ENCODE data around the gene STK38L. TPM values are rescaled to one million over a fixed set of nuclear protein-coding genes. Genes with fewer than 3 reads are reported as not detected.

The STK38L gene
- total and polyA plus RNA-seq, 9 of the 15 experiments (the other 6 are each of a cell fraction or from before 2014, with no cell fraction given), result 2.6 to 10.7 (median 6.9) TPM

DNA sequence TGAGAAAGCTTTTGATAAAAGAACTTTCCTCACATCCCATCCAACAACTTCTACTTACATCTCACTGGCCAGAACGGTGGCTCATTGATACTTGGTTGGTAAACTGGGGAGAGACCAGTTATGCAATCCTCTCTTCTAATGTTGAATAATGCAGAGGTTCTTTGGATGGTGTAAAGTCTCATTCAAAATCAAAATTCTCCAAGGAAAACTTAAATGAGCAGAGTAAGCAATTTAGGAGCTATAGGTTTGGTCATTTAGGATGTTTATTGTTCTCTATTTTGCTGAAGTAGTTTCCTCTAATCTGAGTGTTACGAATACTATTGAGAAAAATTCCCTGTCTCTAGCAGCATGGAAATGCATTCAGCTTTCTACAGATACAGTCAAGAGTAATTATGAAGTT, 26.5 kb upstream of the STK38L start:
- no peak overlapping the region for H2AFZ ChIP-seq (ENCODE audit: low read depth, low read length)
- intact Hi-C loops (cut with micrococcal nuclease) (no loop called here), in situ Hi-C loops (cut with MboI) (no loop called here)
- H3K27me3 ChIP-seq (ENCODE audit: control insufficient read depth in 2 of 2, insufficient read depth in 2 of 2, low read length in 2 of 2), result peaks cover 4 to 5% of the 10 kb centered on the region in 2 experiments; a peak in 2 of 5 replicates
- H3K9me3 ChIP-seq (replicated peaks; ENCODE audit: control insufficient read depth, insufficient read depth, low read depth, low read length), result no peaks in the 10 kb centered on the region
- FAIRE-seq (no peak), ATAC-seq (no peak), DNase-seq (ENCODE audit: extremely low read depth in 1 of 4, low spot score in 3 of 4) (no peak)
- H4K20me1 ChIP-seq (replicated peaks; ENCODE audit: control insufficient read depth, insufficient read depth, low read length), result no peaks in the 10 kb centered on the region
- POLR2A ChIA-PET, result interaction anchor here (1.2 kb wide), 1 partner anchor 9 kb away, joined by 4 read pairs; no protein-coding TSS in a partner anchor
- no peaks in the 10 kb centered on the region for H3K79me2 ChIP-seq (ENCODE audit: control insufficient read depth, insufficient read depth, low read length)
- H3K9me1 ChIP-seq (ENCODE audit: control insufficient read depth, insufficient read depth, low read length), result no peaks in the 10 kb centered on the region
- H3K4me1 ChIP-seq (replicated peaks in 1 of 2; ENCODE audit: control insufficient read depth in 2 of 2, insufficient read depth in 2 of 2, low read length in 2 of 2), result no peaks in the 10 kb centered on the region
- no peak overlapping the region for H3K4me3 ChIP-seq
- WGBS (ENCODE audit: insufficient coverage, low coverage, missing lambda C conversion rate), result 0% methylated on average over 2 of the region's 2 CpGs
- CTCF ChIA-PET (ENCODE audit: low intra/inter-chr PET ratio), result no interaction called here
- no peak overlapping the region for H3K9ac ChIP-seq (ENCODE audit: insufficient read depth in 1 of 2, low read depth in 2 of 2, low read length in 2 of 2)
- no TSS peak for BruUV-seq (replicated peaks)
- peak; percentile 11; the same call in 1 of the 2 replicates for TF ChIP-seq MAFF (IDR thresholded peaks at IDR 0.05; ENCODE audit: low read length)
- peak; percentile 47 for TF ChIP-seq ZNF316 (IDR thresholded peaks at IDR 0.05)
- no peak for TF ChIP-seq EZH2 (IDR thresholded peaks at IDR 0.05; ENCODE audit: borderline replicate concordance, low read depth, low read length)
- TF ChIP-seq, protein P1, sequence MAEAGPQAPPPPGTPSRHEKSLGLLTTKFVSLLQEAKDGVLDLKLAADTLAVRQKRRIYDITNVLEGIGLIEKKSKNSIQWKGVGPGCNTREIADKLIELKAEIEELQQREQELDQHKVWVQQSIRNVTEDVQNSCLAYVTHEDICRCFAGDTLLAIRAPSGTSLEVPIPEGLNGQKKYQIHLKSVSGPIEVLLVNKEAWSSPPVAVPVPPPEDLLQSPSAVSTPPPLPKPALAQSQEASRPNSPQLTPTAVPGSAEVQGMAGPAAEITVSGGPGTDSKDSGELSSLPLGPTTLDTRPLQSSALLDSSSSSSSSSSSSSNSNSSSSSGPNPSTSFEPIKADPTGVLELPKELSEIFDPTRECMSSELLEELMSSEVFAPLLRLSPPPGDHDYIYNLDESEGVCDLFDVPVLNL (CRISPR knock-in tag; IDR thresholded peaks at IDR 0.05; ENCODE audit: low read depth), result no peak
- no peak overlapping the region for H3K27ac ChIP-seq (ENCODE audit: extremely low read depth, low read depth, low read length)
- no peaks in the 10 kb centered on the region for H3K36me3 ChIP-seq (ENCODE audit: control insufficient read depth, insufficient read depth, low read length)
- H3K4me2 ChIP-seq (ENCODE audit: insufficient read depth, low read length), result no peak overlapping the region

DNA sequence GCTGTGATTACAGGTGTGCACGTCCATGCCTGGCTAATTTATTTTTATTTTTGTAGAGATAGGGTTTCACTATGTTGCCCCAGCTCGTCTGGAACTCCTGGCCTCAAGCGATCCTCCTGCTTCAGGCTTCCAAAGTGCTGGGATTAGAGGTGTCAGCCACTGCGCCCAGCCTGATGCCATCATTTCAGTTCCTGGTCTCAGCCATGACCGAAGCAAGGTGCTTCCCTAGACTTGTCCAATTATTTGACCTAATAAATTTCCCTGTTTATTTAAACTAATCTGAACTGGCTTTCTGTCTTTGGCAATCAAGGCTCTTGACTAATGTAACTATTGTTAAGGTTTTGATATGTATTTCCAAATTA, 24.4 kb upstream of the STK38L start:
- no peak overlapping the region for H3K4me2 ChIP-seq (ENCODE audit: insufficient read depth, low read length)
- no peak overlapping the region for H3K27ac ChIP-seq (ENCODE audit: extremely low read depth, low read depth, low read length)
- ATAC-seq (no peak), DNase-seq (ENCODE audit: extremely low read depth in 1 of 4, low spot score in 3 of 4) (no peak), FAIRE-seq (no peak)
- H2AFZ ChIP-seq (ENCODE audit: low read depth, low read length), result no peak overlapping the region
- ChIA-PET CTCF (ENCODE audit: low intra/inter-chr PET ratio) (no interaction called here), POLR2A (interaction anchor here (0.6 kb wide), 1 partner anchor 40 kb away, joined by 3 read pairs; no protein-coding TSS in a partner anchor)
- BruUV-seq (replicated peaks), result no TSS peak
- no peaks in the 10 kb centered on the region for H3K9me1 ChIP-seq (ENCODE audit: control insufficient read depth, insufficient read depth, low read length)
- H3K9me3 ChIP-seq (replicated peaks; ENCODE audit: control insufficient read depth, insufficient read depth, low read depth, low read length), result no peaks in the 10 kb centered on the region
- H3K4me1 ChIP-seq (replicated peaks in 1 of 2; ENCODE audit: control insufficient read depth in 2 of 2, insufficient read depth in 2 of 2, low read length in 2 of 2), result no peaks in the 10 kb centered on the region
- H3K36me3 ChIP-seq (ENCODE audit: control insufficient read depth, insufficient read depth, low read length), result no peaks in the 10 kb centered on the region
- peaks cover 0 to 4% of the 10 kb centered on the region in 2 experiments; a peak in 2 of 5 replicates for H3K27me3 ChIP-seq (ENCODE audit: control insufficient read depth in 2 of 2, insufficient read depth in 2 of 2, low read length in 2 of 2)
- no peaks in the 10 kb centered on the region for H3K79me2 ChIP-seq (ENCODE audit: control insufficient read depth, insufficient read depth, low read length)
- H3K4me3 ChIP-seq, result no peak overlapping the region
- in situ Hi-C loops (cut with MboI) (no loop called here), intact Hi-C loops (cut with micrococcal nuclease) (no loop called here)
- no peaks in the 10 kb centered on the region for H4K20me1 ChIP-seq (replicated peaks; ENCODE audit: control insufficient read depth, insufficient read depth, low read length)
- no peak overlapping the region for H3K9ac ChIP-seq (ENCODE audit: insufficient read depth in 1 of 2, low read depth in 2 of 2, low read length in 2 of 2)
- WGBS (ENCODE audit: insufficient coverage, low coverage, missing lambda C conversion rate), result 2% methylated on average over 5 of the region's 5 CpGs
- no peak for TF ChIP-seq TEAD2 (tag; IDR thresholded peaks at IDR 0.05)
- TF ChIP-seq HNRNPL (IDR thresholded peaks at IDR 0.05; ENCODE audit: low read depth, low read length), result no peak
- TF ChIP-seq, protein P2, sequence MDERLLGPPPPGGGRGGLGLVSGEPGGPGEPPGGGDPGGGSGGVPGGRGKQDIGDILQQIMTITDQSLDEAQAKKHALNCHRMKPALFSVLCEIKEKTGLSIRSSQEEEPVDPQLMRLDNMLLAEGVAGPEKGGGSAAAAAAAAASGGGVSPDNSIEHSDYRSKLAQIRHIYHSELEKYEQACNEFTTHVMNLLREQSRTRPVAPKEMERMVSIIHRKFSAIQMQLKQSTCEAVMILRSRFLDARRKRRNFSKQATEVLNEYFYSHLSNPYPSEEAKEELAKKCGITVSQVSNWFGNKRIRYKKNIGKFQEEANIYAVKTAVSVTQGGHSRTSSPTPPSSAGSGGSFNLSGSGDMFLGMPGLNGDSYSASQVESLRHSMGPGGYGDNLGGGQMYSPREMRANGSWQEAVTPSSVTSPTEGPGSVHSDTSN (CRISPR knock-in tag; IDR thresholded peaks at IDR 0.05; ENCODE audit: low read depth), result no peak
- TF ChIP-seq, protein P2 (tag; conservative IDR thresholded peaks at IDR 0.05; ENCODE audit: low read depth), result no peak
- TF ChIP-seq, protein P3, sequence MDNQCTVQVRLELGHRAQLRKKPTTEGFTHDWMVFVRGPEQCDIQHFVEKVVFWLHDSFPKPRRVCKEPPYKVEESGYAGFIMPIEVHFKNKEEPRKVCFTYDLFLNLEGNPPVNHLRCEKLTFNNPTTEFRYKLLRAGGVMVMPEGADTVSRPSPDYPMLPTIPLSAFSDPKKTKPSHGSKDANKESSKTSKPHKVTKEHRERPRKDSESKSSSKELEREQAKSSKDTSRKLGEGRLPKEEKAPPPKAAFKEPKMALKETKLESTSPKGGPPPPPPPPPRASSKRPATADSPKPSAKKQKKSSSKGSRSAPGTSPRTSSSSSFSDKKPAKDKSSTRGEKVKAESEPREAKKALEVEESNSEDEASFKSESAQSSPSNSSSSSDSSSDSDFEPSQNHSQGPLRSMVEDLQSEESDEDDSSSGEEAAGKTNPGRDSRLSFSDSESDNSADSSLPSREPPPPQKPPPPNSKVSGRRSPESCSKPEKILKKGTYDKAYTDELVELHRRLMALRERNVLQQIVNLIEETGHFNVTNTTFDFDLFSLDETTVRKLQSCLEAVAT (IDR thresholded peaks at IDR 0.05), result no peak
- no peak for TF ChIP-seq TCF7L2 (IDR thresholded peaks at IDR 0.05; ENCODE audit: low read depth, low read length)

Measured in K562 (cell line).